Nephron progenitor cell (in vitro differentiated cells): ENCODE results near the gene CHMP1A.

Source experiments
- DNase-seq: peaks from one replicate; pipeline ENCODE4 v3.0.0; 2021
- H3K27ac Mint-ChIP-seq: 2 replicates; pipeline ENCODE4 v1.8.0; 2021; ENCODE audit warnings: mild to moderate bottlenecking, moderate library complexity, mixed read lengths
- H3K27me3 Mint-ChIP-seq: 2 replicates; pipeline ENCODE4 v1.8.0; 2021; ENCODE audit warnings: mild to moderate bottlenecking, low read depth, mixed read lengths; ENCODE audit not compliant: poor library complexity
- H3K36me3 Mint-ChIP-seq: 2 replicates; pipeline ENCODE4 v1.8.0; 2021; ENCODE audit warnings: low read depth, mixed read lengths
- H3K4me1 Mint-ChIP-seq: 2 replicates; pipeline ENCODE4 v1.8.0; 2021; ENCODE audit warnings: mixed read lengths
- H3K4me3 Mint-ChIP-seq: 2 replicates; pipeline ENCODE4 v1.8.0; 2021; ENCODE audit warnings: mild to moderate bottlenecking, moderate library complexity, mixed read lengths
- H3K9me3 Mint-ChIP-seq: 2 replicates; pipeline ENCODE4 v1.8.0; 2021; ENCODE audit warnings: mild to moderate bottlenecking, moderate library complexity, mixed read lengths
- CTCF ChIP-seq: fragments of 200-600 bp; sonication (generic); IDR thresholded peaks from 2 replicates; pipeline ENCODE4 v1.5.0; 2021; ENCODE audit warnings: antibody characterized with exemption

CHMP1A gene

DNA sequence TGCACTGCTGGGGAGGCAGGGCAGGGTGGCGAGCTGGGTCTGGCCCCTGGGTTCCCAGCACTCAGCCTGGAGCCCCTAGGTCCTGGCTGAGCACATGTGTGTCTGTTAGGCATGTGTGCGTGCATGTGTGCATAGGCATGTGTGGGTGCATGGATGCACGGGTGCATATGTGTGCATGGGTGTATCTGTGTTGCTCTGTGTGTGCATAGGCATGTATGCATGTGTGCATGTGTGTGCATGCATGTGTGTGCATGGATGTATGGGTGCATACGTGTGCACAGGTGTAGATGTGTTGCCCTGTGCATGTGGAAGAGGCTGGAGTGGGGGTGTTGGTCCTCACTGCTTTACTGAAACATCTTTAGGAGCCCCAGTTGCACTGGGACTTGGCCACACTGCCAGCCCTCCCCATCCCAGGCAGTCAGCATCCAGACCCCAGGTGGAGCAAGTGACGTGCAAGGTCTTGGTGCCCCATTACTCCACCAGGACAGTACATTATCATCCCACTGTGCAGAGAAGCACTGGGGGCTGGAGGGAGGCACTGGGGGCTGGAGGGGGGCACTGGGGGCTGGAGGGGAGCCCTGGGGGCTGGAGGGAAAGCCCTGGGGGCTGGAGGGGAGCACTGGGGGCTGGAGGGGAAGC lies 54.4 kb downstream of the CHMP1A start:
- H3K27ac Mint-ChIP-seq: peak overlapping the region; percentile 78
- H3K4me3 Mint-ChIP-seq: no peak overlapping the region
- no peak for DNase-seq
- TF ChIP-seq CTCF: no peak
- H3K4me1 Mint-ChIP-seq: peaks cover 42% of the 10 kb centered on the region
- H3K36me3 Mint-ChIP-seq: no peaks in the 10 kb centered on the region
- no peaks in the 10 kb centered on the region for H3K27me3 Mint-ChIP-seq
- no peaks in the 10 kb centered on the region for H3K9me3 Mint-ChIP-seq

GRCh38 chr16:89602273-89602951 lies 55.1 kb downstream of the CHMP1A start:
- Mint-ChIP-seq H3K9me3 (no peaks in the 10 kb centered on the region), H3K4me1 (peaks cover 39% of the 10 kb centered on the region), H3K4me3 (no peak overlapping the region), H3K36me3 (no peaks in the 10 kb centered on the region), H3K27ac (peak overlapping the region; percentile 78), H3K27me3 (no peaks in the 10 kb centered on the region)
- TF ChIP-seq CTCF: no peak
- peak; percentile 98 for DNase-seq

DNA sequence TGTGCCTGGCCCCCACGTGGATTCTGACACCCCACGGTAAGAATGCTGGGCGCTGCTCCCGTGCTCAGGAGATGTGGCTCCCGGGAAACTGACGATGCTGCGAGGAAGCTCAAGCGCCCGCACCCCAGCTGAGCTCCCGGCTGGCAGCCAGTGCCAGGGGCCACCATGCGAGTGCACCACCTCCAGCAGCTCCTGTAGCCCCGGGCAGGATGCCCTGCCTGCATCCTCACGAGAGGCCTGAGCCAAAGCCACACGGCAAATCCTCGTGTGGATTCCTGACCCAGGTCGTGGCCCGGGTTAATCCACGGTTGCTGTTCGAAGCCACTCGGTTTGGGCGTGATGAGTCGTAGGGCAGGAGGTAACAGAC lies 55.6 kb downstream of the CHMP1A start:
- H3K27me3 Mint-ChIP-seq: no peaks in the 10 kb centered on the region
- no peak for DNase-seq
- TF ChIP-seq CTCF: no peak
- no peaks in the 10 kb centered on the region for H3K9me3 Mint-ChIP-seq
- H3K4me3 Mint-ChIP-seq: no peak overlapping the region
- no peaks in the 10 kb centered on the region for H3K36me3 Mint-ChIP-seq
- peak overlapping the region; percentile 29 for H3K27ac Mint-ChIP-seq
- H3K4me1 Mint-ChIP-seq: peaks cover 42% of the 10 kb centered on the region

- H3K27ac Mint-ChIP-seq: no peak overlapping the region
- H3K27me3 Mint-ChIP-seq: no peaks in the 10 kb centered on the region
- TF ChIP-seq CTCF: no peak
- DNase-seq: no peak
- H3K36me3 Mint-ChIP-seq: no peaks in the 10 kb centered on the region
- no peaks in the 10 kb centered on the region for H3K9me3 Mint-ChIP-seq
- H3K4me1 Mint-ChIP-seq: peaks cover 42% of the 10 kb centered on the region
- H3K4me3 Mint-ChIP-seq: no peak overlapping the region
These were observed 56.6 kb downstream of the CHMP1A start for GRCh38 chr16:89600956-89601355.

DNA sequence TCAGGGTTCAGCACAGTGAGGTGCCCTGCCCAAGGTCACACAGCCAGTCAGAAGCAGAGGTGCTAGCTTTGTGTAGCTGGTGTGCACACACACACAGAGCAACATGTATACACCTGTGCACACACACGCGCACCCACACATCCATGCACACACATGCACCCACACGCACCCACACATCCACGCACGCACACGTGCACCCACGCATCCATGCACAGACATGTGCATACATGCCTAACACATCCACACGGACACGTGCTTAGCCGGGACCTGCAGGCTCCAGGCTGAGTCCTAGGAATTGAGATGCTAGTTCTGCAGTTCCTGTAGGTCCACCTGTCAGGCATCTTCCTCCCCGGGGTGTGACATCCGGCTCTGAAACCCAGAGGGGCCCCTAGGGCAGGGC lies 57.1 kb downstream of the CHMP1A start:
- H3K27me3 Mint-ChIP-seq: no peaks in the 10 kb centered on the region
- H3K27ac Mint-ChIP-seq: no peak overlapping the region
- peaks cover 42% of the 10 kb centered on the region for H3K4me1 Mint-ChIP-seq
- no peaks in the 10 kb centered on the region for H3K9me3 Mint-ChIP-seq
- TF ChIP-seq CTCF: no peak
- H3K4me3 Mint-ChIP-seq: no peak overlapping the region
- no peaks in the 10 kb centered on the region for H3K36me3 Mint-ChIP-seq
- DNase-seq: no peak

DNA sequence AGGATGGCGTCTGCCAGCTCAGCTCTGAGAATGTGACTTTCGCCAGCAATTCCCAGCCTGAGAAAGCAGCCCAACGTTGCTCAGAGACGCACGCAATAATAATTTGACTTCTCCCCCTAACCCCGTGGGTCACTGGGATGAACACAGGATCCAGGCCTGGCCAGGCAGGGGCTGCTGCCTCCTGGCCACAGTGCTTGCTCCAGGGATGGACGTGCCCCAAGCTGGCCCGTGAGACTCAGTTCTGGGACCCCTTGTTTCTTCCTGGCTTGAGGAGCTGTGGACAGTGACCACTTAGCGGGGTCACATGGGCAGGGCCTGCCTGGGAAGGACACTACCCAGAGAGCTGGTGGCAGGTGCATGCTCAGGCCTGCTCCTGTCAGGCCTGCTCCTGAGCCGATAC lies 57.6 kb downstream of the CHMP1A start:
- no peaks in the 10 kb centered on the region for H3K9me3 Mint-ChIP-seq
- TF ChIP-seq CTCF: no peak
- H3K4me3 Mint-ChIP-seq: no peak overlapping the region
- no peaks in the 10 kb centered on the region for H3K36me3 Mint-ChIP-seq
- H3K27ac Mint-ChIP-seq: no peak overlapping the region
- no peaks in the 10 kb centered on the region for H3K27me3 Mint-ChIP-seq
- H3K4me1 Mint-ChIP-seq: peaks cover 42% of the 10 kb centered on the region
- DNase-seq: no peak
